CD4-positive, alpha-beta memory T cell (primary cell): ENCODE measurements around the gene GUCA2A. TPM values are rescaled to one million over a fixed set of nuclear protein-coding genes. Genes with fewer than 3 reads are reported as not detected.

Experiments used
- CTCF ChIA-PET: fragments of 350-600 bp; sonication (Branson Sonifier 250); formaldehyde crosslinking; loops from one replicate; lab custom pipeline; 2021; ENCODE audit warnings: inconsistent platforms; ENCODE audit not compliant: partially characterized antibody; lab: Charles Lee
- POLR2A ChIA-PET: fragments of 350-600 bp; sonication (Branson Sonifier 250); formaldehyde crosslinking; loops from one replicate; lab custom pipeline; 2021; ENCODE audit not compliant: partially characterized antibody; lab: Charles Lee
- DNase-seq, 5 donors: peaks; one replicate each; pipeline versions ENCODE4 v3.0.0 to v3.0.0-alpha.2; 2020 to 2022; ENCODE audit warnings: mixed read lengths in 1 of 5
- H3K27ac ChIP-seq: one replicate; pipeline ENCODE4 v1.7.0; 2013; ENCODE audit warnings: low read depth, low read length
- H3K27me3 ChIP-seq: 2 replicates; pipeline ENCODE4 v1.7.0; 2013; ENCODE audit warnings: mild to moderate bottlenecking, low read length, moderate library complexity; ENCODE audit not compliant: insufficient read depth
- H3K36me3 ChIP-seq: 2 replicates; pipeline ENCODE4 v1.7.0; 2013; ENCODE audit warnings: mild to moderate bottlenecking, low read length, moderate library complexity; ENCODE audit not compliant: insufficient read depth
- H3K4me1 ChIP-seq: 2 replicates; pipeline ENCODE4 v1.7.0; 2013; ENCODE audit warnings: mild to moderate bottlenecking, low read length, moderate library complexity; ENCODE audit not compliant: insufficient read depth
- H3K4me3 ChIP-seq, 2 donors: one replicate each; pipeline ENCODE4 v1.7.0; 2013; ENCODE audit warnings: low read length in 2 of 2, mild to moderate bottlenecking in 1 of 2
- H3K9me3 ChIP-seq, 2 donors: one replicate each; pipeline ENCODE4 v1.7.0; 2013; ENCODE audit warnings: low read length in 2 of 2, control low read depth in 1 of 2; ENCODE audit not compliant: control insufficient read depth in 1 of 2
- H3K27ac Mint-ChIP-seq, 7 donors: one replicate each; pipeline ENCODE4 v1.8.0; 2020 to 2021; ENCODE audit warnings: mixed read lengths in 7 of 7, mild to moderate bottlenecking in 6 of 7, inconsistent platforms in 3 of 7, moderate library complexity in 3 of 7
- H3K27me3 Mint-ChIP-seq, 2 donors: one replicate each; pipeline ENCODE4 v1.8.0; 2020 to 2021; ENCODE audit warnings: mixed read lengths in 2 of 2
- H3K36me3 Mint-ChIP-seq, 2 donors: one replicate each; pipeline ENCODE4 v1.8.0; 2020 to 2021; ENCODE audit warnings: mixed read lengths in 2 of 2, inconsistent platforms in 1 of 2, mild to moderate bottlenecking in 1 of 2
- H3K4me1 Mint-ChIP-seq, 4 donors: one replicate each; pipeline ENCODE4 v1.8.0; 2020 to 2021; ENCODE audit warnings: mixed read lengths in 4 of 4, mild to moderate bottlenecking in 1 of 4
- H3K4me3 Mint-ChIP-seq, 8 donors: one replicate each; pipeline ENCODE4 v1.8.0; 2020 to 2021; ENCODE audit warnings: mixed read lengths in 8 of 8, mild to moderate bottlenecking in 7 of 8, moderate library complexity in 6 of 8, inconsistent platforms in 3 of 8
- H3K9me3 Mint-ChIP-seq, 8 donors: one replicate each; pipeline ENCODE4 v1.8.0; 2020 to 2021; ENCODE audit warnings: mixed read lengths in 8 of 8, mild to moderate bottlenecking in 5 of 8, inconsistent platforms in 3 of 8, moderate library complexity in 1 of 8
- intact Hi-C: fragments of 100-400 bp; cut with micrococcal nuclease; formaldehyde crosslinking; loops from one replicate; pipeline ENCODE4 v1.15.1; 2023
- polyA plus RNA-seq, 2 donors: library from polyadenylated mRNA; unstranded; fragments of 300-500 nt; fragmentation: Illumina TruSeq; gene quantifications; one replicate each; pipeline ENCODE4 v1.2.3, GENCODE V29; 2021
- total RNA-seq, 2 experiments: library from RNA; stranded (reverse); gene quantifications; one replicate each; pipeline ENCODE4 v1.2.3, GENCODE V29; 2021

Gene GUCA2A
- total and polyA plus RNA-seq, 4 experiments from 2014 or later: not detected

DNA sequence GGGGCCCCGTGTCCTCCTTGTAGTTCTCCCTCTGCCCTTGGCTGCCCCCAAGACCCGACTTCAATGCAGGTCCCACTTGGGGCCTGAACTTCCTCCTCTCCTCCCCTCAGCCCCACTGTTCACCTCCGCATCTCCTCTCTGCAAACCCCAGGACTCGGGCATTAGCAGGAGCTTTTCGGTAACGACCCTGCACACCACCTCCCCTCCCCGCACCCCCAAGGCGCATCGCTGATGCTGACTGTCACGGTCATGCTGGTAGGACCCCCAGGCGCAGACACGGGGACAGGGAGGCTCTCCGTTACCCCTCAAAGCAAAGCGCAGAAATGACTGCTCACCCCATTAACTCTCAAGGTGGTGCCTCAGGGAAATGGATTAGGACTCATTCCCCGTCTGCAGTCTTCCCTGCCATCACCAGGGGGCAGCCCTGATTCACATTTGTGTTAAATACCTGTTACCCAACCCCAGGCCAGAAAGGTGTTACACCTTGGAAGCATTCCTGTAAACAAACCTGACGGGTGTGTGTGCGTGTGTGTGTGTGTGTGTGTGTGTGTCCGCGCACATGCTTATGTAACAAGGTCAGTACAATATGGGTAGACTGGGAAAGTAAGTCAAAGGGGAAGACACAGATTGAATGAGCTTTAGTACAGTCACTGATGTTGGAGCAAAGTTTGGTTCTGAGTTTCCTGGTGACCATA lies 17.8 kb downstream of the GUCA2A start:
- Mint-ChIP-seq H3K4me3 (no peak overlapping the region), H3K4me1 (peaks cover 2 to 7% (median 3%) of the 10 kb centered on the region in 4 donors), H3K27ac (no peak overlapping the region), H3K27me3 (peaks cover 10 to 16% of the 10 kb centered on the region in 2 donors), H3K9me3 (no peaks in the 10 kb centered on the region), H3K36me3 (no peaks in the 10 kb centered on the region)
- peak; percentile 56 to 72 (median 62) for DNase-seq
- H3K27me3 ChIP-seq: no peaks in the 10 kb centered on the region
- H3K36me3 ChIP-seq: no peaks in the 10 kb centered on the region
- intact Hi-C loops: loop anchor here (1.0 to 10.0 kb wide), 2 partner anchors 27 to 768 kb away; no protein-coding TSS in a partner anchor
- H3K4me3 ChIP-seq: no peak overlapping the region
- H3K9me3 ChIP-seq: no peaks in the 10 kb centered on the region
- H3K4me1 ChIP-seq: no peaks in the 10 kb centered on the region
- CTCF ChIA-PET: interaction anchor here (0.6 to 1.8 kb wide), 5 partner anchors 11 to 492 kb away, joined by 3 to 9 read pairs (median 4); no protein-coding TSS in a partner anchor
- POLR2A ChIA-PET: interaction anchor here (0.7 kb wide), 1 partner anchor 196 kb away, joined by 3 read pairs; no protein-coding TSS in a partner anchor
- H3K27ac ChIP-seq: no peak overlapping the region

- Histone ChIP-seq H3K27ac (no peak overlapping the region), H3K9me3 (no peaks in the 10 kb centered on the region), H3K36me3 (no peaks in the 10 kb centered on the region), H3K27me3 (no peaks in the 10 kb centered on the region), H3K4me3 (no peak overlapping the region), H3K4me1 (no peaks in the 10 kb centered on the region)
- Mint-ChIP-seq H3K9me3 (no peaks in the 10 kb centered on the region), H3K27me3 (peaks cover 10 to 18% of the 10 kb centered on the region in 2 donors), H3K4me3 (no peak overlapping the region), H3K27ac (no peak overlapping the region), H3K36me3 (no peaks in the 10 kb centered on the region), H3K4me1 (peaks cover 2 to 7% (median 3%) of the 10 kb centered on the region in 4 donors)
- POLR2A ChIA-PET: no interaction called here
- CTCF ChIA-PET: interaction anchor here (1.8 kb wide), 1 partner anchor 28 kb away, joined by 9 read pairs; no protein-coding TSS in a partner anchor
- no peak for DNase-seq
- intact Hi-C loops: loop anchor here (10.0 kb wide), 1 partner anchor 769 kb away; no protein-coding TSS in a partner anchor
These were observed 18.6 kb downstream of the GUCA2A start for GRCh38 chr1:42145764-42146625.

DNA sequence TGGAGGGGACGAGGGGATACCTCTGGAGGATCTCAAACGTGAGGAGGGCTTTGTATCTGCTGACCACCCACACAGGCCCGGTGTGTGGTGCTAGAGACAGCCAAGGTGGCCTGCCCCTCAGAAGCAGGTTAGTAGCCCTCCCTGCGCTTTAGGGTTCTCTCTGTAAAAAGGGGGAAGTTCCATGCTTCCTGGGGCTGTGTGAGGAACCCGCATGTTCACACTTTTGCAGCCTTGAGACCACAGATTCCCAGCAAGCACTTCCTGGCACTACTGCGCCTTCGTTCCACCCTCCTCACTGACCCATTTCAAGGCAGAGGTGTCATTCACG lies 19.2 kb downstream of the GUCA2A start:
- Histone ChIP-seq H3K27ac (no peak overlapping the region), H3K4me1 (no peaks in the 10 kb centered on the region), H3K27me3 (no peaks in the 10 kb centered on the region), H3K4me3 (no peak overlapping the region), H3K36me3 (no peaks in the 10 kb centered on the region), H3K9me3 (no peaks in the 10 kb centered on the region)
- POLR2A ChIA-PET: no interaction called here
- Mint-ChIP-seq H3K9me3 (no peaks in the 10 kb centered on the region), H3K27ac (no peak overlapping the region), H3K36me3 (no peaks in the 10 kb centered on the region), H3K4me1 (peaks cover 2 to 7% (median 3%) of the 10 kb centered on the region in 4 donors), H3K4me3 (no peak overlapping the region), H3K27me3 (peaks cover 10 to 19% of the 10 kb centered on the region in 2 donors)
- DNase-seq: no peak
- intact Hi-C loops: loop anchor here (10.0 kb wide), 1 partner anchor 769 kb away; no protein-coding TSS in a partner anchor
- CTCF ChIA-PET: no interaction called here

- DNase-seq: no peak
- Mint-ChIP-seq H3K4me3 (no peak overlapping the region), H3K27ac (no peak overlapping the region), H3K36me3 (no peaks in the 10 kb centered on the region), H3K9me3 (no peaks in the 10 kb centered on the region), H3K27me3 (peaks cover 8 to 14% of the 10 kb centered on the region in 2 donors), H3K4me1 (peaks cover 2 to 7% (median 3%) of the 10 kb centered on the region in 4 donors)
- intact Hi-C loops: loop anchor here (10.0 kb wide), 1 partner anchor 770 kb away; no protein-coding TSS in a partner anchor
- ChIA-PET CTCF (interaction anchor here (1.0 kb wide), 1 partner anchor 29 kb away, joined by 3 read pairs; no protein-coding TSS in a partner anchor), POLR2A (no interaction called here)
- Histone ChIP-seq H3K4me3 (no peak overlapping the region), H3K27ac (no peak overlapping the region), H3K36me3 (no peaks in the 10 kb centered on the region), H3K27me3 (peaks cover 3% of the 10 kb centered on the region), H3K4me1 (no peaks in the 10 kb centered on the region), H3K9me3 (no peaks in the 10 kb centered on the region)
These were observed 19.7 kb downstream of the GUCA2A start for GRCh38 chr1:42144711-42145388.

- POLR2A ChIA-PET: no interaction called here
- H3K4me1 ChIP-seq: no peaks in the 10 kb centered on the region
- intact Hi-C loops: loop anchor here (10.0 kb wide), 1 partner anchor 771 kb away; no protein-coding TSS in a partner anchor
These were observed 20.4 kb downstream of the GUCA2A start for GRCh38 chr1:42143896-42144710.

DNA sequence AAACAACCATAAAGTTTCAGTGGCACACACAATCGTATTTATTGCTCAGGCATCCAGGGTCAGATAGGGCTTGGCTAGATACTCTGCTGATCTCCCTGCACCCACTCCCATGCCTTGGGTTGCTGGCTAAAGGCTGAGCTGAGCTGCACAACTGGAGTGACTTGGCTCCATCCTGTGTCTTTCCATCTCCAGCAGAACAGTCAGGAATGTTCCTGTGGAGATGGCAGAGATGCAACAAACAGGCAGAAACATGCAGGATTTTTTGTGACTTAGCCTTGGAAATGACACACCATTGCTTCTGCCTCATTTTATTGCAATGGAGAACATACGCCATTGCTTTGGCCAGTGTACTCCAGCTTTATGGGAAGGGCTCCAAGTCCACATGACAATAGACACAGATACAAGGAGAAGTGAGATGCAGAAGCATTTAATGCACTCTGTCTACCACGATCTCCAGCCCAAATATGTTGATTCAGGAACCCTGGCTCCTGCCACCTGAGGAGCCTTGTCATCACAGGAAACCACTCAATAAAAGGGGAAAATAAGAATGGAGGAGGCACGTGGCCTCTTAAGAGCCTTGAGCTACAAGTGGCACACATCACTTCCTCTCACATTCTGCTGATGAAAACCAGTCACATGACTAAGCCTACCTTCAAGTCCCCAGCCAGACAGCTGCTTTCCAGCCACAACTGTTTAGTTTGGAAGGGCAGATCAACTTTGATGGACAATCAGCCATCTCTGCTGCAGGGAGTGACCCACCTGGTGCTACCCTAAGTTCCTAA lies 21.5 kb downstream of the GUCA2A start:
- intact Hi-C loops: loop anchor here (10.0 kb wide), 1 partner anchor 772 kb away; no protein-coding TSS in a partner anchor
- H3K27ac Mint-ChIP-seq: no peak overlapping the region
- H3K4me1 Mint-ChIP-seq: peaks cover 2 to 7% (median 3%) of the 10 kb centered on the region in 4 donors
- Histone ChIP-seq H3K36me3 (no peaks in the 10 kb centered on the region), H3K9me3 (no peaks in the 10 kb centered on the region), H3K4me3 (no peak overlapping the region), H3K4me1 (no peaks in the 10 kb centered on the region), H3K27ac (no peak overlapping the region), H3K27me3 (peaks cover 7% of the 10 kb centered on the region)
- H3K9me3 Mint-ChIP-seq: no peaks in the 10 kb centered on the region
- DNase-seq: no peak
- no peaks in the 10 kb centered on the region for H3K36me3 Mint-ChIP-seq
- CTCF ChIA-PET: interaction anchor here (1.5 to 2.4 kb wide), 2 partner anchors 17 to 31 kb away, joined by 3 to 6 read pairs; no protein-coding TSS in a partner anchor
- POLR2A ChIA-PET: no interaction called here
- peaks cover 11 to 14% of the 10 kb centered on the region in 2 donors for H3K27me3 Mint-ChIP-seq
- peak overlapping the region in 1 of 8 donors; percentile 41 for H3K4me3 Mint-ChIP-seq

More at GRCh38 chr1:42143896-42144710, 20.4 kb downstream of the GUCA2A start:
- Mint-ChIP-seq H3K27me3 (peaks cover 10 to 14% of the 10 kb centered on the region in 2 donors), H3K4me1 (peaks cover 2 to 7% (median 3%) of the 10 kb centered on the region in 4 donors), H3K4me3 (no peak overlapping the region), H3K27ac (no peak overlapping the region), H3K9me3 (no peaks in the 10 kb centered on the region), H3K36me3 (no peaks in the 10 kb centered on the region)
- DNase-seq: no peak
- CTCF ChIA-PET: interaction anchor here (1.0 to 1.5 kb wide), 2 partner anchors 18 to 30 kb away, joined by 3 read pairs; no protein-coding TSS in a partner anchor
- H3K27me3 ChIP-seq: peaks cover 7% of the 10 kb centered on the region
- H3K36me3 ChIP-seq: no peaks in the 10 kb centered on the region
- H3K27ac ChIP-seq: no peak overlapping the region
- no peaks in the 10 kb centered on the region for H3K9me3 ChIP-seq
- H3K4me3 ChIP-seq: no peak overlapping the region
